GM13977 (cell line): Measurements from ENCODE around the gene GNB3.
"Not testable (repeated sequence)": the region's sequence is repeated elsewhere in the genome, so short reads cannot be mapped to it uniquely, and the experiment has no call there.

ENCODE experiments used
- DNase-seq: peaks from one replicate; pipeline ENCODE4 v3.0.0; 2012; ENCODE audit warnings: low spot score
- in situ Hi-C: fragments of 300-500 bp; cut with MboI; formaldehyde crosslinking; loops from one replicate; pipeline ENCODE4 v1.12.0; 2022; ENCODE audit warnings: low sequenced_read_pairs, low pct_unique_long_range_greater_than_20kb, mixed read lengths, inconsistent platforms; ENCODE audit not compliant: unreplicated experiment
- TF ChIP-seq, protein P1 (sequence below): IDR thresholded peaks from 2 replicates; pipeline ENCODE4 v1.5.1; 2012; ENCODE audit warnings: mild to moderate bottlenecking, control low read depth; ENCODE audit not compliant: insufficient read depth; ENCODE audit errors: extremely low read depth, missing control alignments

Gene GNB3

GRCh38 chr12:6890789-6891645, 50.3 kb downstream of the GNB3 start:
- peak; percentile 98 for DNase-seq
- in situ Hi-C loops: no loop called here

GRCh38 chr12:6891646-6892001, 50.9 kb downstream of the GNB3 start:
- TF ChIP-seq, protein P1, sequence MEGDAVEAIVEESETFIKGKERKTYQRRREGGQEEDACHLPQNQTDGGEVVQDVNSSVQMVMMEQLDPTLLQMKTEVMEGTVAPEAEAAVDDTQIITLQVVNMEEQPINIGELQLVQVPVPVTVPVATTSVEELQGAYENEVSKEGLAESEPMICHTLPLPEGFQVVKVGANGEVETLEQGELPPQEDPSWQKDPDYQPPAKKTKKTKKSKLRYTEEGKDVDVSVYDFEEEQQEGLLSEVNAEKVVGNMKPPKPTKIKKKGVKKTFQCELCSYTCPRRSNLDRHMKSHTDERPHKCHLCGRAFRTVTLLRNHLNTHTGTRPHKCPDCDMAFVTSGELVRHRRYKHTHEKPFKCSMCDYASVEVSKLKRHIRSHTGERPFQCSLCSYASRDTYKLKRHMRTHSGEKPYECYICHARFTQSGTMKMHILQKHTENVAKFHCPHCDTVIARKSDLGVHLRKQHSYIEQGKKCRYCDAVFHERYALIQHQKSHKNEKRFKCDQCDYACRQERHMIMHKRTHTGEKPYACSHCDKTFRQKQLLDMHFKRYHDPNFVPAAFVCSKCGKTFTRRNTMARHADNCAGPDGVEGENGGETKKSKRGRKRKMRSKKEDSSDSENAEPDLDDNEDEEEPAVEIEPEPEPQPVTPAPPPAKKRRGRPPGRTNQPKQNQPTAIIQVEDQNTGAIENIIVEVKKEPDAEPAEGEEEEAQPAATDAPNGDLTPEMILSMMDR: no peak
- in situ Hi-C loops: no loop called here
- DNase-seq: no peak

More at GRCh38 chr12:6890789-6891645, 50.3 kb downstream of the GNB3 start:
- TF ChIP-seq, protein P1: peak; percentile 92

DNA sequence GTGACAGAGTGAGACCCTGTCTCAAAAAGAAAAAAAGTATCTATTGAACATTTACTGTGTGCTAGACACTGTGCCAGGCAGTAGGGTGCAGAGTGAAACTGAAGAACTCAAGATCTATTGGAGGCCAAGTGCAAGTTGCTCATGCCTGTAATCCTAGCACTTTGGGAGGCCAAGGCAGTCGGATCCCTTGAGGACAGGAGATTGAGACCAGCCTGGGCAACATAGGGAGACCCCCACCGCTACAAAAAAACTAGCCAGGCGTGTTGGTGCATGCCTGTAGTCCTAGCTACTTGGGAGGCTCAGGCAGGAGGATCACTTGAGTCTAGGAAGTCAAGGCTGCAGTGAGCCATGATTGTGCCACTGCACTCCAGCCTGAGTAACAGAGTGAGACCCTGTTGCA, 52.0 kb downstream of the GNB3 start:
- in situ Hi-C loops: not testable (repeated sequence)

DNA sequence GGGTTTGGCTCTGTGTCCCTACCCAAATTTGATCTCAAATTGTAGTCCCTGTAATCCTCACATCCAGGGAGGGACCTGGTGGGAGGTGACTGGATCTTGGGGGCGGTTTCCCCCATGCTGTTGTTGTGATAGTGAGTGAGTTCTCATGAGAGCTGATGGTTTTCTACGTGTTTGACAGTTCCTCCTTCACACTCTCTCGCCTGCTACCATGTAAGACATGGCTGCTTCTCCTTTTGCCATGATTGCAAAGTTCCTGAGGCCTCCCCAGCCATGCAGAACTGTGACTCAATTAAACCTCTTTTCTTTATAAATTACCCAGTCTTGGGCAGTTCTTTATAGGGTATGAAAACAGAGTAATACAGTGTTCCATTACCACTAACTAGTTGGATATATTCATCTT, 53.6 kb downstream of the GNB3 start:
- TF ChIP-seq, protein P1: no peak
- in situ Hi-C loops: no loop called here
- no peak for DNase-seq

More for the DNA sequence above, 52.0 kb downstream of the GNB3 start:
- not testable (repeated sequence) for DNase-seq
